H9 (cell line): ENCODE measurements around the gene ASPA. TPM values are rescaled to one million over a fixed set of nuclear protein-coding genes. Genes with fewer than 3 reads are reported as not detected.

Source experiments
- DNase-seq: peaks from one replicate; pipeline ENCODE4 v3.0.0-alpha.2; 2017
- H2AFZ ChIP-seq: one replicate; pipeline ENCODE4 v1.6.1; 2013; ENCODE audit warnings: mild to moderate bottlenecking, low read length, control low read depth, moderate library complexity
- H2AK5ac ChIP-seq: 2 replicates; pipeline ENCODE4 v1.6.1; 2013; ENCODE audit warnings: low read length, control low read depth, mixed read lengths; ENCODE audit not compliant: insufficient read length
- H2BK120ac ChIP-seq: one replicate; pipeline ENCODE4 v1.6.1; 2013; ENCODE audit warnings: low read depth, mild to moderate bottlenecking, low read length, control low read depth, inconsistent platforms; ENCODE audit not compliant: poor library complexity, severe bottlenecking
- H2BK12ac ChIP-seq: 2 replicates; pipeline ENCODE4 v1.6.1; 2013; ENCODE audit warnings: low read length, control low read depth, mixed read lengths, low read depth; ENCODE audit not compliant: insufficient read length
- H2BK15ac ChIP-seq: 2 replicates; pipeline ENCODE4 v1.6.1; 2013; ENCODE audit warnings: low read depth, low read length, control low read depth
- H2BK20ac ChIP-seq: one replicate; pipeline ENCODE4 v1.6.1; 2013; ENCODE audit warnings: low read depth, mild to moderate bottlenecking, low read length, control low read depth, inconsistent platforms; ENCODE audit not compliant: poor library complexity, severe bottlenecking
- H2BK5ac ChIP-seq: 2 replicates; pipeline ENCODE4 v1.6.1; 2013; ENCODE audit warnings: low read length, control low read depth, mixed read lengths; ENCODE audit not compliant: insufficient read length
- H3K14ac ChIP-seq: 2 replicates; pipeline ENCODE4 v1.6.1; 2013; ENCODE audit warnings: low read length, control low read depth; ENCODE audit not compliant: insufficient read depth
- H3K18ac ChIP-seq: 2 replicates; pipeline ENCODE4 v1.6.1; 2013; ENCODE audit warnings: low read depth, mild to moderate bottlenecking, mixed read lengths, low read length, control low read depth; ENCODE audit not compliant: insufficient read length
- H3K23ac ChIP-seq: 2 replicates; pipeline ENCODE4 v1.6.1; 2013; ENCODE audit warnings: low read length, control low read depth, mixed read lengths, low read depth; ENCODE audit not compliant: insufficient read length
- H3K23me2 ChIP-seq: 2 replicates; pipeline ENCODE4 v1.6.1; 2013; ENCODE audit warnings: low read depth, mild to moderate bottlenecking, mixed read lengths, low read length, control low read depth; ENCODE audit not compliant: insufficient read length, poor library complexity, severe bottlenecking
- H3K27ac ChIP-seq: 2 replicates; pipeline ENCODE4 v1.5.1; 2013; ENCODE audit warnings: low read length, control low read depth, mixed read lengths, low read depth; ENCODE audit not compliant: insufficient read length
- H3K27me3 ChIP-seq: 2 replicates; pipeline ENCODE4 v1.6.1; 2013; ENCODE audit warnings: low read length, control low read depth, inconsistent platforms; ENCODE audit not compliant: insufficient read depth
- H3K4ac ChIP-seq: 2 replicates; pipeline ENCODE4 v1.6.1; 2013; ENCODE audit warnings: low read depth, mild to moderate bottlenecking, control low read depth, inconsistent platforms, low read length, moderate library complexity
- H3K4me1 ChIP-seq: 2 replicates; pipeline ENCODE4 v1.6.1; 2013; ENCODE audit warnings: low read length, control low read depth, inconsistent platforms; ENCODE audit not compliant: insufficient read depth
- H3K4me2 ChIP-seq: 2 replicates; pipeline ENCODE4 v1.6.1; 2013; ENCODE audit warnings: low read length, control low read depth, mixed read lengths; ENCODE audit not compliant: insufficient read length, insufficient read depth
- H3K56ac ChIP-seq: 2 replicates; pipeline ENCODE4 v1.6.1; 2013; ENCODE audit warnings: low read depth, mild to moderate bottlenecking, mixed read lengths, low read length, control low read depth; ENCODE audit not compliant: insufficient read length
- H3K79me1 ChIP-seq: 2 replicates; pipeline ENCODE4 v1.6.1; 2013; ENCODE audit warnings: low read depth, mild to moderate bottlenecking, moderate library complexity, low read length, control low read depth, inconsistent platforms; ENCODE audit not compliant: insufficient read depth, poor library complexity, severe bottlenecking
- H3K79me2 ChIP-seq: 2 replicates; pipeline ENCODE4 v1.6.1; 2013; ENCODE audit warnings: low read length, control low read depth, inconsistent platforms; ENCODE audit not compliant: insufficient read depth
- H3K9ac ChIP-seq: 2 replicates; pipeline ENCODE4 v1.6.1; 2013; ENCODE audit warnings: low read length, control low read depth, mixed read lengths; ENCODE audit not compliant: insufficient read length; ENCODE audit errors: extremely low read depth
- H3K9me3 ChIP-seq: one replicate; pipeline ENCODE4 v1.6.1; 2013; ENCODE audit warnings: low read depth, low read length, inconsistent platforms; ENCODE audit not compliant: control insufficient read depth
- H3T11ph ChIP-seq: one replicate; pipeline ENCODE4 v1.6.1; 2013; ENCODE audit warnings: mild to moderate bottlenecking, low read length, control low read depth, inconsistent platforms
- H4K20me1 ChIP-seq: one replicate; pipeline ENCODE4 v1.6.1; 2013; ENCODE audit not compliant: control insufficient read depth, insufficient read length, insufficient read depth
- H4K5ac ChIP-seq: 2 replicates; pipeline ENCODE4 v1.6.1; 2013; ENCODE audit warnings: low read depth, mild to moderate bottlenecking, mixed read lengths, low read length, control low read depth; ENCODE audit not compliant: insufficient read length
- H4K8ac ChIP-seq: replicated peaks from 2 replicates; pipeline ENCODE4 v1.6.1; 2013; ENCODE audit warnings: low read length, control low read depth, mixed read lengths, low read depth; ENCODE audit not compliant: insufficient read length
- H4K91ac ChIP-seq: 2 replicates; pipeline ENCODE4 v1.6.1; 2013; ENCODE audit warnings: low read depth, mild to moderate bottlenecking, moderate library complexity, mixed read lengths, low read length, control low read depth; ENCODE audit not compliant: insufficient read length
- H3K27ac Mint-ChIP-seq, 3 experiments: 2 replicates in 2 of 3; 3 replicates in 1 of 3; pipeline ENCODE4 v1.8.0; 2020 to 2021; ENCODE audit warnings: mixed read lengths in 3 of 3, mild to moderate bottlenecking in 1 of 3, moderate library complexity in 1 of 3
- H3K27me3 Mint-ChIP-seq: 2 replicates; pipeline ENCODE4 v1.8.0; 2021; ENCODE audit warnings: low read depth, mild to moderate bottlenecking, moderate library complexity, mixed read lengths
- H3K36me3 Mint-ChIP-seq, 3 experiments: 2 replicates in 2 of 3; 3 replicates in 1 of 3; pipeline ENCODE4 v1.8.0; 2020 to 2021; ENCODE audit warnings: low read depth in 3 of 3, mixed read lengths in 3 of 3; ENCODE audit not compliant: insufficient read depth in 1 of 3
- H3K4me1 Mint-ChIP-seq, 2 experiments: 2 replicates each; pipeline ENCODE4 v1.8.0; 2020; ENCODE audit warnings: mixed read lengths in 2 of 2
- H3K4me3 Mint-ChIP-seq, 2 experiments: 2 replicates in 1 of 2; 3 replicates in 1 of 2; pipeline ENCODE4 v1.8.0; 2020 to 2021; ENCODE audit warnings: mild to moderate bottlenecking in 2 of 2, mixed read lengths in 2 of 2, moderate library complexity in 1 of 2
- H3K9me3 Mint-ChIP-seq, 2 experiments: 2 replicates in 1 of 2; 3 replicates in 1 of 2; pipeline ENCODE4 v1.8.0; 2020; ENCODE audit warnings: mild to moderate bottlenecking in 2 of 2, mixed read lengths in 2 of 2, moderate library complexity in 1 of 2
- WGBS: extraction: QIAGEN DNeasy Blood & Tissue Kit; methylation state at CpG from one replicate; pipeline ENCODE4 v1.1.7; 2013; ENCODE audit warnings: missing lambda C conversion rate, low lambda C conversion rate, mixed read lengths; ENCODE audit not compliant: insufficient read length; ENCODE audit errors: extremely low coverage; 5-methylcytosine and 5-hydroxymethylcytosine counted together
- total RNA-seq: library from RNA; stranded (reverse); gene quantifications from 2 replicates; pipeline ENCODE4 v1.2.1, GENCODE V29; 2021
- TF ChIP-seq, protein P1 (sequence below): fragments of 200-600 bp; sonication (generic); conservative IDR thresholded peaks from 3 replicates; pipeline ENCODE4 v1.8.0; 2021; ENCODE audit warnings: antibody characterized with exemption, mild to moderate bottlenecking

ASPA gene
- total RNA-seq, 1 experiment from 2014 or later, result not detected

GRCh38 chr17:3506054-3506453, 30.3 kb downstream of the ASPA start:
- H3K27me3 ChIP-seq, result no peaks in the 10 kb centered on the region
- 0 out of 2 replicates have a peak, but pooled peaks cover 4% of the 10 kb centered on the region for H3K4me1 ChIP-seq
- no peak overlapping the region for H4K91ac ChIP-seq

More at GRCh38 chr17:3506054-3506453, 30.3 kb downstream of the ASPA start:
- Histone ChIP-seq H3K23me2 (no peaks in the 10 kb centered on the region), H2BK5ac (no peak overlapping the region), H2AK5ac (no peak overlapping the region), H3K18ac (no peak overlapping the region), H3K4ac (no peak overlapping the region), H2AFZ (no peak overlapping the region), H3T11ph (no peak overlapping the region), H2BK120ac (no peak overlapping the region), H2BK12ac (no peak overlapping the region), H2BK15ac (no peak overlapping the region), H3K23ac (no peak overlapping the region), H3K14ac (no peak overlapping the region), H3K27ac (no peak overlapping the region), H4K20me1 (no peaks in the 10 kb centered on the region), H3K56ac (no peak overlapping the region), H4K8ac (no peak overlapping the region), H3K4me2 (no peak overlapping the region), H3K79me1 (no peaks in the 10 kb centered on the region), H2BK20ac (no peak overlapping the region), H3K9ac (no peak overlapping the region), H3K79me2 (no peaks in the 10 kb centered on the region), H3K9me3 (no peaks in the 10 kb centered on the region), H4K5ac (no peak overlapping the region)
- WGBS, result no CpG with 5 or more reads among the region's 2 CpGs
- Mint-ChIP-seq H3K9me3 (peaks cover 6 to 11% of the 10 kb centered on the region in 2 experiments), H3K36me3 (peaks cover 0 to 3% (median 3%) of the 10 kb centered on the region in 3 experiments; a peak in 6 of 7 replicates), H3K27ac (no peak overlapping the region), H3K4me3 (peak overlapping the region in 1 of 2 experiments; percentile 22; a peak in 1 of 5 replicates), H3K4me1 (peaks cover 22 to 24% of the 10 kb centered on the region in 2 experiments), H3K27me3 (peaks cover 4% of the 10 kb centered on the region; the same call in 1 of the 2 replicates)
- TF ChIP-seq, protein P1, sequence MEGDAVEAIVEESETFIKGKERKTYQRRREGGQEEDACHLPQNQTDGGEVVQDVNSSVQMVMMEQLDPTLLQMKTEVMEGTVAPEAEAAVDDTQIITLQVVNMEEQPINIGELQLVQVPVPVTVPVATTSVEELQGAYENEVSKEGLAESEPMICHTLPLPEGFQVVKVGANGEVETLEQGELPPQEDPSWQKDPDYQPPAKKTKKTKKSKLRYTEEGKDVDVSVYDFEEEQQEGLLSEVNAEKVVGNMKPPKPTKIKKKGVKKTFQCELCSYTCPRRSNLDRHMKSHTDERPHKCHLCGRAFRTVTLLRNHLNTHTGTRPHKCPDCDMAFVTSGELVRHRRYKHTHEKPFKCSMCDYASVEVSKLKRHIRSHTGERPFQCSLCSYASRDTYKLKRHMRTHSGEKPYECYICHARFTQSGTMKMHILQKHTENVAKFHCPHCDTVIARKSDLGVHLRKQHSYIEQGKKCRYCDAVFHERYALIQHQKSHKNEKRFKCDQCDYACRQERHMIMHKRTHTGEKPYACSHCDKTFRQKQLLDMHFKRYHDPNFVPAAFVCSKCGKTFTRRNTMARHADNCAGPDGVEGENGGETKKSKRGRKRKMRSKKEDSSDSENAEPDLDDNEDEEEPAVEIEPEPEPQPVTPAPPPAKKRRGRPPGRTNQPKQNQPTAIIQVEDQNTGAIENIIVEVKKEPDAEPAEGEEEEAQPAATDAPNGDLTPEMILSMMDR, result no peak
- DNase-seq, result peak; percentile 15
